GM19099 (cell line): ENCODE results near the gene MAGI3.

ENCODE experiments used
- POLR2A ChIP-seq: IDR thresholded peaks from 3 replicates; pipeline ENCODE4 v1.6.1; 2011; ENCODE audit warnings: low read depth; ENCODE audit not compliant: insufficient read length; ENCODE audit errors: extremely low read depth

The MAGI3 gene

GRCh38 chr1:113669988-113670387 lies 279.7 kb downstream of the MAGI3 start:
- no peak for TF ChIP-seq POLR2A

- TF ChIP-seq POLR2A = no peak
Measured at GRCh38 chr1:113670650-113671049, 280.3 kb downstream of the MAGI3 start.

- no peak for TF ChIP-seq POLR2A
Measured at GRCh38 chr1:113672491-113672890, 282.2 kb downstream of the MAGI3 start.

GRCh38 chr1:113674591-113674990 lies 284.3 kb downstream of the MAGI3 start:
- no peak for TF ChIP-seq POLR2A

GRCh38 chr1:113675302-113675701 lies 285.0 kb downstream of the MAGI3 start:
- TF ChIP-seq POLR2A = no peak

- no peak for TF ChIP-seq POLR2A
Measured at GRCh38 chr1:113676524-113676923, 286.2 kb downstream of the MAGI3 start.

GRCh38 chr1:113677250-113678158 lies 287.2 kb downstream of the MAGI3 start:
- TF ChIP-seq POLR2A = no peak

- no peak for TF ChIP-seq POLR2A
Measured at GRCh38 chr1:113678159-113678469, 287.8 kb downstream of the MAGI3 start.

- no peak for TF ChIP-seq POLR2A
Measured at GRCh38 chr1:113681596-113682337, 291.5 kb downstream of the MAGI3 start.

GRCh38 chr1:113683384-113684152 lies 293.3 kb downstream of the MAGI3 start:
- TF ChIP-seq POLR2A = no peak

- no peak for TF ChIP-seq POLR2A
Measured at GRCh38 chr1:113684153-113684541, 293.8 kb downstream of the MAGI3 start.

- TF ChIP-seq POLR2A = no peak
Measured at GRCh38 chr1:113686891-113687618, 296.7 kb downstream of the MAGI3 start.

GRCh38 chr1:113691184-113691583 lies 300.9 kb downstream of the MAGI3 start:
- no peak for TF ChIP-seq POLR2A

- TF ChIP-seq POLR2A = no peak
Measured at GRCh38 chr1:113692342-113692741, 302.0 kb downstream of the MAGI3 start.

- no peak for TF ChIP-seq POLR2A
Measured at GRCh38 chr1:113692824-113693431, 302.6 kb downstream of the MAGI3 start.

- no peak for TF ChIP-seq POLR2A
Measured at GRCh38 chr1:113694910-113695309, 304.6 kb downstream of the MAGI3 start.
